GM21529 (cell line): ENCODE measurements around the gene HOXB7.

Experiments used
- ATAC-seq: cut with Tn5 transposase; IDR thresholded peaks from one replicate; pipeline ENCODE4 v1.9.1; 2021; ENCODE audit not compliant: unreplicated experiment

The HOXB7 gene

DNA sequence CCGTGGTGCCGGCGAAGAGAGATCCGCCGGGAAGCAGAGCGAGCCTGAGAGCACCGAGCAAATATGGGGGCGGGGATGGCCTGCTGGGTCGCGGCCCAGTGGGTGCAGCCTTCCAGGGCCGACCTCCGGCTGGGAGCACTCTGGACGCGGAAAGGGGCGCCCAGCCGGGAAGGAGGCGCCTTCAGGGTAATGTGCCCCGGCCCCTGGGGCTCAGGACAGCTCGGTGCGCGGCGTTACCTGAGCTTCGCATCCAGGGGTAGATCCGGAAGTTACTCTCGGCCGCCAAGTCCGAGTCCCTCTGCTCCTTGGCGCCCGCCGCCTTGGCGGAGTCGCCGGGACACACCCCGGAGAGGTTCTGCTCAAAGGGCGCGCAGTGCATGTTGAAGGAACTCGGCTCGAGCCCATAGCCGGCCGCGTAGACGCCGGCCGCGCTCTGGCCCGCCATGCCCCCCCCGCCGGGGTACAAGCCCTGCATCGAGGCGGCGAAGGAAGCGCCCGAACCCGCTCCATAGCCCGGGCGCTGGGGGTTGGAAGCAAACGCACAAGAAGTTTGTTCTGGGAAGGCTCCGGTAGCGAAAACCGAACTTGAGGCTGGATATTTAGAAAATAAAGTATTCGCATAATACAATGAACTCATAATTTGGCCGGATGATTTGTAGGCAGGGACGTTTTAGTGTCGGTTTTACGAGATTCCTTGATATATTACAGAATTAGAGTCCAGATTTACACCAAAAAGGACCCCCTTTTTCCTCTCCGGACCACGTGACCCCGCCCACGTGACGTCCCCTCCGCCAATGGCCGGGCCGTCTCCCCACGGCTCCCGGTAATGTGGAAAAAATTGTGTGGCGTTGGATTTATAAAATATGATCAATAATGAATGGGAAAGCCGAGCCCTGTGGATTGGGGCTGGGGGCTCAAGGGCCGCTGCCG is at the start of gene HOXB7:
Gene HOXB7 (minus strand): TSS at position 736 of the 930 bp plus-strand sequence. CDS start 99 bp downstream, at position 637.
- no peak for ATAC-seq

DNA sequence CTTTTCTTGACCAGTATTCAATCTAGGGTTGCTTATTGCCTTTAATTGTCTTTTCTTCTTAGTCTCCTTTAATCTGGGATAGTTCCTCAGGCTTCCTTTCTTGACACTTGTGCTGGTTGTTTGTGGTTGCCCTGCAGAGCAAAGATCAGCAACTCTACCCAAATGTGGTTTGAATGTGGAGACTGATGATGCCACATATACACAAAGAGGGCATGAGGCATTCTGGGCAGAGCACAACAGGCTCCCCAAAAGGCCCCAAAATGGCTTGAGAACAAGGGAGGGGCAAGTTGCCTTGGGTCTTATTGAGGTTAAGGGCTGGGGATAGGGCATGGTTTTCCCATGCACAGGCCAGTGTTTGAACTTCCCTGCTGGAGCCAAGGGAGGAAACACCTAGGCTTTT is 45.1 kb upstream of the HOXB7 start:
- no peak for ATAC-seq

DNA sequence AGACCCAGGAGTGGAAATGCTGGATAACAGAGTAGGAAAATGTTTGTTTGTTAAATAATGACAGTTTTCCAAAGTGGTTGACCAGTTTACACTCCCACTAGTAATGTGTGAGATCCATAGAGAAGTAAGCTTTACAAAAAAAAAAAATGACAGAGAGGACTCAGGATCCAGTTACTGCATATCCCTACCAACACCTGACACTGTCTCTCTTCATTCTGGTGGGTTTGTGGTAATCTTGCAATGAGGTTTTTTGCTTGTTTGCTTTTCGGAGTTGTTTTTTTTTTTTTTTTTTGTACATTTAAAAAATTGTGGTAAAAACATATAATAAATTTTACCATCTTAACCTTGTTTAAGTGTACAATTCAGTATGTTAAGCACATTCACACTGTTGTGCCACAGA is 38.9 kb upstream of the HOXB7 start:
- ATAC-seq, result no peak

DNA sequence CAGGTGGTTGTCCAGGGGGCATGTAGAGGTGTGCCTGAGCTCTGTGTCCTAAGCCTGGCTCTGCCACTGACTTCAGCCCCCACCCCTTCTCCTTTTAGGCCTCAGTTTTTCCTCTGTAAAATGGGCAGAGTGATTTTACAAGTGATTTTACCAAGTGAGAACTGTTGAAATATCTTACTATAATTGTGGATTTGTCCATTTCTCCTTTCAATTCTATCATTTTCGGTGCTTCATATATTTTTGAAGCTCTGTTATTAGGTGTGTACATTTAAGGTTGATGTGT is 37.1 kb upstream of the HOXB7 start:
- no peak for ATAC-seq

DNA sequence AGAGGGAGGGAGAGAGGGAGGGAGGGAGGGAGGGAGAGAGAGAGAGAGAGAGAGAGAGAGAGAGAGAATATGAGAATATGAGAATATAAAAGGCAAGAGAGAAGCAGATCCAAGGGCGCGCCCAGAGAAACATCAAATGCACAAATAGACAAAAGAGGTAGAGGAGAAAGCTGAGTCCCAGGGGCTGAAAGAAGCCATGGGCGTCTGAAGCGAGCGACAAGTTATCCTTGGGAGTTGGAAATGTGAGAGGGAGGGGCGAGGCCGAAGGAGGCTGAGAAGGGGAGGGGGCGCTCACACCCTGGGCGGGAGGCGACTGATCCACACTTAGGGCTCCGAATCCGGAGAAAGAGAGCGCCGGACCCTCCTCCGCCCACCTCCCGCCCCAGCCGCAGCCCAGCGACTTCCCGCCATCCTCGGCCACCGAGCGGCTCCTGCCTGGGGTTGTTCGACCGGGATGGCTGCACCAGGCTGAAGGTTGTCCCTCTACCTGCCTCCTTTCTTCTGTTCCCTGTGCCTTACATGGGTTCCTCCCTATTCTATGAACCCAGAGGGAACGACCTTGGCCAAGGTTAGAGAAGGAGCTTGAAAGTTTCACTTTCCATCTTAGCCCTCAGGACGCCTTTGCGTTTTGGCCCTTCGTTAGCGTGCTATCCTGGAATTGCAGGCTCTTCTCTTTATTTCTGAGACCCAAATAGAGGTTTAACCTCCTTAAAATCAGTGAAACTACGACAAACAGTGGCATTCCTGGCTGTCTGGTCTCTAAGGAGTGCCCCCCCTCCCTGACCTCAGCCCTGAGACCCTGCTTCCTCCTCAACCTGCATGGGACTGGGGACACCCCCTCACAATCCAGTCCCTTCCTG is 36.5 kb upstream of the HOXB7 start:
- ATAC-seq, result no peak

DNA sequence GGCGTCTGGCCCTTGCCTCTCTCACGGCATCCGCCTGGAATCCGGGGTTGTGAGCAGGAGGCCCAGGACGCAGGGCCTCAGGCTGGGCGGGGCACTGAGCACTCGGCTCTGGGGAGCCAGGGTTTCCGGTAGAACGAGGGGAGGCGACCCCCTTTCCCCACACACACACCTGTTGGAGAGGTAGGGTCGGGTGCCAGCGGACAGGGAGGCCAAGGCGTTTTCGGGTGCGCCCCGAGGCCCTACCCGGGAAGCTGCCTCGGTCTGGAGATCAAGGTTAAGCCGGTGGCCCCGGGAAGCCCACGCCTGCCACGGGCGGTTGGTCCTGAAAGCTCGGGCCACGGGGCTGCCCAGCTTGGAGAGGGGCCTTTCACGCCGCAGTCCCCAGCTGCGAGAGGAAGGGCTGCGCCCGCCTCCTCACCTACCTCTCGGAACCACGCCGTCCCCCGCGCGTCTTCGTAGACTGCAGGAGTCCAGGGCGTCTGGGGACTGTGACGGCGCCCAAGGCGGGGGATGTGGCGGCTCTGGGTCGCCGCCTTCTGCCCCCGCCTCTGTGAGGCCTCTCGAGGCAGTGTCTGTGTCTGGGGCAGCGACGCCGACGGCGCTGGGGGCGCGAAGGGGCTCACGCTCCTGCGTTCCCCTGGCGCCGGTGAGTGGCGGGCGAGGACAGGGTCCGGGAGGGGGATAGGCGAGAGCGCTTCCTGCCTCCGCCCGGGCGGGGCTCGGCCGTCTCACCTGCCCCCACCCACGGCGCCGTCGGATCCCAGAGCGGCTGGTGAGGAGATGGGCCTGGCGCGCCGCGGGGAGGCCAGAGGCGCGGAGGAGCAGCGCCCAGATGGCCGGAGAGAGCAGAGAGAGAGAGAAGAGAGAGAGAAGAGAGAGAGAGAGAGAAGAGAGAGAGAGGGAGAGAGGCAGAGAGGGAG is 35.6 kb upstream of the HOXB7 start:
- ATAC-seq, result no peak

DNA sequence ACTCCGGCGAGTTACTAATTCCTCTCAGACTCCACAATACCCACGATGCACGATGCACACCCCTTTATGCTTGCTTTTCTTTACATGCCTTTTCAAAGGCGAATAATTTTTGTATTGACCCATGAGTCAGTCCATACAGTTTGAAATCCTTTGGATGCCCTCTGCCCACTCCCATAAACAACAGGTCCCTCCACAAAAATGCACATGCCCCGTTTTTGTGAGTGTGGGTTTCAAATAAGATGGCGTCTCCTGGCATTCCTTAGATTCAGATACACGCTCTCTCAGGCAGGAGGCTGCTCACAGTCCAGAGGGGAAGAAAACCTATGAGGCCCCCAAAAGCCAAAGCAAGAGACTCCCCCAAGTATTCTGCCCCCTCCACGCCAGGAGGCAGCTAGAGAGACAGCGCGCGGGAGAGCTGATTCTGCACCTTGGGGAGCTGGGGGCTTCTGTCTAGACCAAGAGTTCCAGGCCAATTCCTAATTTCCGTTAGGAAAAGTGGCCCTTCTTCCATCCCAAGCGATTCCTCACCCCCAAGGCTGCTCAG is 34.9 kb upstream of the HOXB7 start:
- ATAC-seq, result no peak

DNA sequence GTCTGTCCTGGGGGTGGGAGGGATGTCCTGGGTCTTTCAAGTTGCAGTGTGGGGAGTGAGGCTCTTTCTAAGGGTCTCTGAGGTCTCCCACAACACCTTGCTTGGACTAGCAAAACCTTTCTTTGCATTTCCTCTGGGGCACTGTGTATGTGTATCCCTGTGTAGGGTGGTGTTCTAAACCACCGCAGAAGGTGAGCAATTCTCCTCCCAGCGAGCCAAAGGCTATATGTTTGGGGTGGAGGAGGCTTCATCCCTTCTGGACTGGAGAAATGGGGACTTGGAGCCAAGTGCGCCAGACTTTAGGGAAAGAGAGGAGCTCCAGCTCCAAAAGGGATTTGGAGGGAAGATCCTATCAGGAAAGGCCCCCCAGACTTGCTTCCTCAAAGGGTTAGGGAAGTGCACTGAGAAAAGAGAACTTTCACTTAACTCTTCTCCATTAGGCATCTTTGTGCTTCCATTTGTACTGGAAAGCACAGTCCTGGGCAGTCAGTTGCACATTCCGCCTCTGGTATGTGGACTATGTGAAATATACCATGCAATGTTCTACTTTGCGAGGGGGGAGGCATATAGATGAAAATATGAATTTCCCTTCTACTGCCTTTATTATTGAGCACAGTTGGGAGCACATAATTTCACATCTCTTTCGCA is 34.2 kb upstream of the HOXB7 start:
- no peak for ATAC-seq

DNA sequence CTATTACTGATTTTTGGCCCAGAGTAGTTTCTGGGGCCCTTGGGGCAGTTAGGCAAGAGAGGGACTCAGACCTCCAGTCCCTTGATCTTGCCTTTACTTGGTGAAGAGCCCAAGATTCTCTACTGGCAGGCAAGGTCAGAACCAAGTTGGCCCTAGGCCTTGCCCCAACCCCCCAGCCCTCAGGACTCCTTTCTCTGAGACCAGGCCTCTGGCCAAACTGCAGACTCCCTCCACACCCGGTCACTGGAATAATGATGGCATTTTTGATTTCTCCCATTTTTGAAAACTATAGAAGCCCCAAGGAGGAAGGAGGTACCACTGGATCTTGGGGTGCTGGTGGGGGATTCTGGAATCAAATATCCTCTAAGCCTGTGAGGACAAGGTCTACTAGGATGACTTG is 33.3 kb upstream of the HOXB7 start:
- no peak for ATAC-seq

DNA sequence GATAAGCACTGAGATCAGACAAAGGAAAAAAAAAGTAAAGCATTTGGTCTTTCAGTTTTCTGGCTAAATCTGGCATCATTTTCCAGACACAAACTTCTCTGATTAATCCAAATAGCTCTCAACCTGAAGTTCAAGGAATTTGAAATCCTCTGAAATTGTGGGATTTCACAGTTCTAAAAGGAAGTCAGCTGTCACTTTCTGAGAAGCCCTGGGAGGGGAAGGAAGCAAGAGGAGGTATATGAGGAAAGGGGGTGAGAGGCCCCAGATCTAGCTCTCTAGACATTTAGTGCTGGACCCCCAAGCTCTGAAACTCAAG is 32.8 kb upstream of the HOXB7 start:
- no peak for ATAC-seq

DNA sequence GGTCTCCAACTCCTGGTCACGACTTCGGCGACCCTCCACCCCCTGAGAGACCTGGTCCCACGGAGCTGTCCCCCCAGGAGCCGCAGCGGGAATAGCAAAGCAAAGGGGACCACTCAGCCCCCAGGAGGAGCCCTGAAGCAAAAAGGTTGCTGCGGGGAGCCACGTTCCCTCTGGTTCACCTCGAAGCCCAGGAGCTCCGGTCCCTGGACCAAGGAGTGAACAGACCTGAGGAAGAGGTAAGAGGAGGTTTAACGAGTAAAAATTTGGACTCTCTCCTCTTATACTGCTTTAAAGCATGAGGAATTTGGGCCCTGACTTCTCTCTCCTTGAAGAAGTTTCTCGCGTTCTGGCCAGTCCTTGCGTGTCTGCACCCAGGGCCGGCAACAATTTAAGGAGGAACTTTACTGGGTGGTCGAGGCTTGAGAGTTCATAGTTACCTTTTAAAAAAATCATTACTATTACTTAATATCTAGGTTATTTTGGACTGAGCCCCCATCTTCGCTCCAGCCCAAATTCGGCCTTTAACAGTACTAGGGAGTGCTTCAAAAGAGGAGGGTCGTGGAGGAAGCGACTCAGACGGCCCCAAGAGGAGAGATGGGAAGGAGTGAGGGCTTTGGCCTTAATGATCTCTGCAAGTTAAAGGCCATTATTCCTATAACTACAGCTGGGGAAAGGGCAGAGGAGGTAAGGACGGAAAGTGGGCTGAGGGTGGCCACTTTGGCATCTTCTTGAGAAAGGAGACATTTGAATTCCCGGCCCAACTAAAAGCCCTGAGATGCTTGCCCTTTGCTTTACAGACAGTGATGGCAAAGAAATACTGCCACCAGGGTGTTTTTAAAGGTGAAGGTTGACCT is 32.3 kb upstream of the HOXB7 start:
- no peak for ATAC-seq

DNA sequence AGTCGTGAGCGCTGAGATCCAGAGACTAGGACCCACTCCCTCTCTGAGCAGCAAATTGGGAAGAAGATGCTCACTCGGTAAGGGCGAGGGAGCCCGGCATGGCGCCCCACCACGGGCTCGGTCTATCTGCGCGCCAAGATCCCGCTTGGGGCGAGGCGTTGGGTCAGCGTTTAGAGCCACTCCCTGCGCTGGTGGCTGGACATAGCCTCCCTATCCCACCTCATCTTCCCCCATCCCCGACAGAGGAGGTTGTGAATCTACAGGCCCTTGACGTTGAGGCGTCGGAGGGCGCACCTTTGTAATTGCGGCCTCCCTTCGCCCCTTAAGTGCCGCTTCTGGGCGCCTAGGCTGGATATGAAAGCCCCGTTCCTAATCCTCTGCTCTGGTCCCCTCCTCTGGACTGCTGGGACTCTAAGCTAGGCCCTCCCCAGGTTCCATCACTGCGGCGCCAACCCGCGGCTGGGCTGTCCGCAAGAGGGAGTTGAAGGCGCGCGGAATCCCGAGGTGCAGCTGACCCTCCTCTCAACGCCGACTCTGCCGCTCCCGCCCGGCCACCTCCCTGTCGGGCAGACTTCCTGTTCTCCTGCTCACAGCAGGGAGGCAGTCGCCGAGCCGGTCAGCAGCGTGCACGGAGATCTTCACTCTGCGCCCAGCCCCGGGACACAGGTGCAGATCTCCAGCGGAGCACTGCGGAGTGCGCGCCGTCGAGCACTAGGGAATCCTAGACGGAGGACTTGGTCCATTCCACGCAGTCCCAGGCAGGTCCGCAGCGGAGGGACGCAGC is 31.4 kb upstream of the HOXB7 start:
- ATAC-seq, result no peak

DNA sequence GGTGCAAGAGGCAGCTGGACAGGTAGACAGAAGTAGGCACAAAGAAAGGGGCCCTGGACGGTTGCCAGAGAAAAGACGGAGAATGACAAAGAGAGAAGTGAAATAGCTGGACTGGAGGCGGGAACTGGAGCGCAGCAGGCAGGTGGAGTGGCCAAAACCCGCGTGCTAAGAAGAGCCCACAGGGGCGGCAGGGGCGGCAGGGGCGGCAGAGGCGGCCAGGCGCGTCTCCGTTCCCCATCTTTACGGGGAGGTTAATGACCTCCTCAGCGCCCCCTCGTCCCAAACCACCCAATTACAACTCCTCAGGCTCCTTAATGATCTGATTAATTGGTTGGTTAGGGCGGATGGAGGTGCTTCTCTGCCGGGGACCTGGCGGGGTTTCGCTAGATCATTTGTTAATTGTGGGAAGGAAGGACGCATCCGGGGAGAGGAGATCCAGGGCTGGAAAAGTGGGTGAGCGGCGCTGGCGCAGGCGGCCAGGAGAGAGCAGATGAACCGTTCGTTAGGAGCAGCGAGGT is 30.8 kb upstream of the HOXB7 start:
- ATAC-seq, result no peak

DNA sequence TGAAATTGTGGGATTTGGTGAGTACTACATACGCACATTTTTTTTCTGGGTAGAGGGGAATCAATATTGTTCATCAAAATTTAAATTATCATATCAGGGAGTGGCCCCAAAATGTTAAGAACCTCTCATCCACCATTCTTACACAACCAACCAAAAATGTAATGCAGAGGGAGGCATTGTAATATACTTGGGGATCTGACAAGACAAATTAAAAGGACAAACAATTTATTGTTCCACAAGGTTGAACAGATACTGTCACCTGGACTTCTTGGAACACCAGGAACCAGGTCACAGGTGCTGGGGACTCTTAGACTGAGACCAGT is 30.0 kb upstream of the HOXB7 start:
- no peak for ATAC-seq

DNA sequence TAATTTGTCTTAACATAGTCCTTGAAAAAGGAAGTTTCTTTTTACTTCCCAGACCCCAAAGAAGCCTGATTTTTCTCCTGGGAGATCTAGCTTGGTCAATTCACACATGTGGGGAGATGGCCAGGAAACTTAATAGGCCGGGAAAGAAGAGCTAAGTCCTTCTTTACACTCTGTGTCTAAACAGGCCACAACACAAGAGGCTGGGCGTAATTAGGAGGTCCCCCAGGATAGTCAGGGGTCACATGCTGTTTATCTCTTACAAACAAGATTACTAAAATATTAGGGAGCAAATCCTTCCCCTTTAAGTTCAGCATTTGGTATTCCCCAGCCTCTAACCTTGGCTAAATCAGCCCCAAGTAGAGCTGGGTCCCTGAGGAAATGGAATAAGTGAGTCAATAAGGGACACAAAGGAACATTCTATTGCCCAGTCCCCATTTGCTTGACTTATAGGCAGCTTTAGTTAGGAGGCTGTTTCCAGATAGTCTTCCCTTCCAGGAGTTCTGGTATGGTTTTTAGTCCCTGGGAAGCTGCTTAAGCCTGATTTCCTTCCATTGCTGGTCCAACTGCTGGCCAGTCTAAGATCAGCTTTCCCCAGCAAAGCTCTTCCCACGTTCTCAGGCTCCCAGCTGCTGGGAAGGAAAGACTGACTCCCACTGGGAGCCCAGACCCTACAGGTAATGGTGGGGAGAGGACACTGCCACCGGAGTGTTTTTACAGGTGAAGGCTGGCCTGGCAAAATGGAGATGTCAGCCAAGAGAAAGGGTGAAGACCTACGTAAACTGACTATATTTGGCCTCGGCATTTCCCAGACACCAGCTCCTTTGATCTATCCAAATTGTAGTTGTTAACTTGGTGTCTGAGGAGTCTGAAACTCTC is 29.4 kb upstream of the HOXB7 start:
- ATAC-seq, result no peak

DNA sequence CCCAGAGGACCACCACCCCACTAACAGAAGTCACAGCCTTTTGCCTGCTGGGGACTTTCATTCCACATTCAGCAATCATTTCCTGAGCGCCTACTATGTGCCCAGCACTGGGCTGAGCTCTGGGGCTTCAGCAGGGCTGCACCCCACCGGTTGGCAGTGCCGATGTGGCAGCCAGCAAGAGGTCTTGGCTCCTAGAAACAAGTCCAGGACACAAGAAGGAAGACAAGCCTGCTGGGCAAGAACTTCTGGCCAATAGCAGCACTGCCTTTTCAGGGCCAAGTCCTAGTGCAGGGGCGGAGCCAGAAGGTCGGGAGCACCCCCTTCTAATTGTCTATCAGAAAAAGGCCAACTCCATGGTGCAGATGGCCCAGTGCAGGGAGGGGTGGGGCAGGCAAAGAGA is 28.3 kb upstream of the HOXB7 start:
- ATAC-seq, result no peak

DNA sequence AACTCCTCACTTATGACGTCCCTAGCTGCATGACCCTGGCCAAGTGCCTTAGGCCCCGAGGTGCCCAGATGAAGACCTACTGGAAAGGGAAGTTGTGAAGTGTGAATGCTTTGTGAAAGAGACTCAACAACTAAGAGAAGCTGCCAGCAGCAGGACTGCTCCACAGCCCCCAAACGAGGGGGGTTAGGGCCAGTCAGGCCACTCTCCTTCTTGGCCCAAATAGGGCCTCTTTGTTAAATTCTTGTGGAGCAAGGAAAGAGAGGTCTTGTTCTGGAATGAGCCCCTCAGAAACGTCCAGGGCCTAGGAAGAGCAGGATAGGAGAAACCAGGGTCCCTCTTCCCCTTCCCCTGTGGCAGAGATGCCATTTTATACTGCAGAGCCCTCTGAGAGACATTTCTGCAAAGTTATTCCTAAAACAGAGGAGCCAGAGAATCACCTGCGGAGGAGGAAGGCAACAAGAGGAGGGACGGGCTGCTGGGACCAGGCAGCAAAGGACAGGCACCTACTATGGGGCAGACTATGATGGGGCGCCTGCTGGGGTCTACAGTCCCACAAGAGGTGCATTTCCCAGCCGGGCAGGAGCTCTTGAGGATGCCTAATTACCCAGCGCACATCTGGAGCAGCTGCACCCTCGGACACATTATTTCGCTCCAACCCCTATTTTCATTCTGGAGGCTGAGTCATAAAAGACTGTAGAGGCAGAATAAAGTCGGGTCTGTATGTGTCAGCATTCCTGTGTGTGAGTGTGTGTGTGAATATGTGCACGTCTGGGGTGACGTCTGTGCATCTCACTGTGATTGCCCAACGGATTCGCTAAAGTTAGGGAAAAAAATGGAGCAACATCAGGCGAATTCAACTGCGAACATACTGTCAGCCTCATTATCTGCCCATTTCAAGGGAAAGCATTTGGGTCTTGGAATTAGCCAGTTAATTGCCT is 26.8 kb upstream of the HOXB7 start:
- ATAC-seq, result no peak
